ENCODE measurements around the gene NISCH.

DNA sequence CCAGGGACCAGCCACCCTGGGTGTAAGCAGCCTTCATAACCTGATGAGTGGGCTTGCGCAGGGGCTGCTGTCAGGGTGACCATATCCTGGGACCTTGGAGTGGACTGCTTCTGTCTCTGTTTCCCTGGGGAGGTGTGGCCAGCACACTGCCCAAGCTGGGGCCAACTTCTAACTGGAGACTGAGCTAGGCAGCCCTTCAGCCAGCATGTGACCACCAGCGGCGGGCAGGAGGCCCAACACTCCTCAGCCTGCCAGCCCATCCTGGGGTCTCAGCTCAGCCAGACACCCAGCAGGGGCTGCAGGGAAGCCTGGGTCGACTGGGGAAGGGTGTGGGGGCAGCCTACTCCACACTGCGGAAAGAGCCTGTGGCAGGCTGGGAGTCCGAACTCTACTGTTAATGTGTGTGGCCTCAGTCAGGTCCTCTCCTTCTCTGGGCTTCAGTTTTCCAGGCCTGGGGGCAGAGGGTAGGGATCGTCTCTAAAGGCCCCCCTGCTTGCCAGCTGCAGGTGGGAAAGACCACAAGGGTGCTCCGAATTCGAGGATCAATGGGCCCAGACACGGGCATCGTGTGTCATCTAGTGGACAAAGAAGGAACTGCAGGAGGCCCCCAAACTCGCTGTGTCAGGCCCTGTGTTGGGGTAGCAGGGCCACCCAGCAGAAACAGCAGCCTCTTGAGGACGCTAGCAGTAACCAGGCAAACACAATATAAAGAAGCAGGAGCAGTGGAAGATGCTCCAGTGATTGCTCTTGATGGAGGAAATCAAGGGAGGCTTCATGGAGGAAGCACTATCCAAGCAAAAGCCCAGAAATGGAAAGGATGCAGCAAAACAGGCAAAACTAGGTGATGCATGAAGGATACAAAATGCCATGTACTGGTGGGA, 8.5 kb upstream of the NISCH start:
- TF ChIP-seq CTCF (IDR thresholded peaks at IDR 0.05) (peak; percentile 99), ZNF138 (CRISPR knock-in tag; conservative IDR thresholded peaks at IDR 0.05) (no peak), ZNF121 (CRISPR knock-in tag; IDR thresholded peaks at IDR 0.05) (no peak), IRF2 (CRISPR knock-in tag; IDR thresholded peaks at IDR 0.05; ENCODE audit: borderline replicate concordance, low read depth) (no peak)
- TF ChIP-seq, protein P1, sequence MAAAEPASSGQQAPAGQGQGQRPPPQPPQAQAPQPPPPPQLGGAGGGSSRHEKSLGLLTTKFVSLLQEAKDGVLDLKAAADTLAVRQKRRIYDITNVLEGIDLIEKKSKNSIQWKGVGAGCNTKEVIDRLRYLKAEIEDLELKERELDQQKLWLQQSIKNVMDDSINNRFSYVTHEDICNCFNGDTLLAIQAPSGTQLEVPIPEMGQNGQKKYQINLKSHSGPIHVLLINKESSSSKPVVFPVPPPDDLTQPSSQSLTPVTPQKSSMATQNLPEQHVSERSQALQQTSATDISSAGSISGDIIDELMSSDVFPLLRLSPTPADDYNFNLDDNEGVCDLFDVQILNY (CRISPR knock-in tag; IDR thresholded peaks at IDR 0.05): no peak
